Measurements from ENCODE around the gene SLC2A9. TPM values are rescaled to one million over a fixed set of nuclear protein-coding genes. Genes with fewer than 3 reads are reported as not detected.
A peak's percentile ranks its signal among the peaks of the same experiment; 100 is the strongest.

Gene SLC2A9
- total RNA-seq, 1 donor from 2014 or later, result 8.2 TPM

DNA sequence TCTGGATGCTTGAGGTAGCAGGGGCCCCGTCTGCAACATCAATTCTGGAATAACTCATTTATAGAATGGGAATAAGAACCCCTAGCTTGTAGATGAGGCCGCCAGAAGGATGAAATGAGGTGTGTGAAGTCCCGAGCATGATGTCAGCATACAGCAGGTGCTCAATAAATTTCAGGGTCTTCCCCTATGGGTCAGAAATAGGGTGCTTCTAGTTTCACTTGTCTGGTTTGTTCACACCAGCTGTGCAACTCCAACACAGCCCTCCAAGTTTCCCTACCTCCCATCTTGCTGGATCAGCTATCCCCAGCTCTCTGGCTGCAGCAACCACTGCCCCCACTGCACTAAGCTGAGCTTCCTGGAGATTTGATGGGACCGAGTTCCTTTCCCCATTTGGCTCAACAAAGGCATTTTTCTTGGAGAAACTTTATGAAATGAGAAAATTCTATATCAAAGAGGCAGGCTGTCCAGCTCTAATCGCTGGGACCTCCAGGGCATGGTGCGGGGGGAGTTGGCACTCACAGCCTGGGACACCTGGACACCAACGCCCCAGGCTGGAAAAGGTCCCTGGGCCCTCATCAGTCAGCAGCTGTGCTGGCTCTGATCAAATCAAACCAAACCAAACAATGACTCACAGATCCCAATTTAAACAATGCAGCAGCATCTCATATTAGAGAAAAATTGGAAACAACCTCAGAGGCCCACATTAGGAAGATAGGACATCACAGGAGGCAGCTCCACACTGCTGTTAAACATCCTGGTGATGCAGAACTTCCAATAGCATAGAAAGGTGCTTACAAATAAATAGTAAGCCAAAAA lies 13.3 kb downstream of the SLC2A9 start:
- peaks cover 50% of the 10 kb centered on the region for H3K4me1 ChIP-seq
- intact Hi-C loops (cut with micrococcal nuclease), result no loop called here
- no peaks in the 10 kb centered on the region for H3K36me3 ChIP-seq
- TF ChIP-seq, protein P1, sequence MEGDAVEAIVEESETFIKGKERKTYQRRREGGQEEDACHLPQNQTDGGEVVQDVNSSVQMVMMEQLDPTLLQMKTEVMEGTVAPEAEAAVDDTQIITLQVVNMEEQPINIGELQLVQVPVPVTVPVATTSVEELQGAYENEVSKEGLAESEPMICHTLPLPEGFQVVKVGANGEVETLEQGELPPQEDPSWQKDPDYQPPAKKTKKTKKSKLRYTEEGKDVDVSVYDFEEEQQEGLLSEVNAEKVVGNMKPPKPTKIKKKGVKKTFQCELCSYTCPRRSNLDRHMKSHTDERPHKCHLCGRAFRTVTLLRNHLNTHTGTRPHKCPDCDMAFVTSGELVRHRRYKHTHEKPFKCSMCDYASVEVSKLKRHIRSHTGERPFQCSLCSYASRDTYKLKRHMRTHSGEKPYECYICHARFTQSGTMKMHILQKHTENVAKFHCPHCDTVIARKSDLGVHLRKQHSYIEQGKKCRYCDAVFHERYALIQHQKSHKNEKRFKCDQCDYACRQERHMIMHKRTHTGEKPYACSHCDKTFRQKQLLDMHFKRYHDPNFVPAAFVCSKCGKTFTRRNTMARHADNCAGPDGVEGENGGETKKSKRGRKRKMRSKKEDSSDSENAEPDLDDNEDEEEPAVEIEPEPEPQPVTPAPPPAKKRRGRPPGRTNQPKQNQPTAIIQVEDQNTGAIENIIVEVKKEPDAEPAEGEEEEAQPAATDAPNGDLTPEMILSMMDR (IDR thresholded peaks at IDR 0.05; ENCODE audit: borderline replicate concordance), result no peak
- H3K9me3 ChIP-seq (replicated peaks), result no peaks in the 10 kb centered on the region
- DNase-seq, result no peak
- H3K27ac ChIP-seq (replicated peaks), result peak overlapping the region; percentile 68
- H3K27me3 ChIP-seq (ENCODE audit: low read depth), result no peaks in the 10 kb centered on the region
- H3K4me3 ChIP-seq, result no peak overlapping the region

DNA sequence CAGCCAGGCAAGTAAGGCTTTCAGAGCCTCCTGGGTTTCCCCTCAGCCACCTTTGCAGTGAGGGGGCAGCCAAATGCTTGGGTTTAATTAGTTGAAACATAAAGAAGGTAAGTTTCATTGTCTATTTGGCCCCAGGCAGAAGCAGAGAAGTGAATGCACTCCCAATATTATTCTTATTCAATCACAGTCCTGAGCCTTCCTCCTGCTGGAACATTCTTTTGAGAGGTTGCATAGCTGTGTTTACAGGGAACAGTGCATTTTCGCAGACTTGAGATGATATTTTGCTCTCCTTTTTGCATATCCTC lies 13.9 kb downstream of the SLC2A9 start:
- intact Hi-C loops (cut with micrococcal nuclease), result no loop called here
- H3K27ac ChIP-seq (replicated peaks), result peak overlapping the region; percentile 68

DNA sequence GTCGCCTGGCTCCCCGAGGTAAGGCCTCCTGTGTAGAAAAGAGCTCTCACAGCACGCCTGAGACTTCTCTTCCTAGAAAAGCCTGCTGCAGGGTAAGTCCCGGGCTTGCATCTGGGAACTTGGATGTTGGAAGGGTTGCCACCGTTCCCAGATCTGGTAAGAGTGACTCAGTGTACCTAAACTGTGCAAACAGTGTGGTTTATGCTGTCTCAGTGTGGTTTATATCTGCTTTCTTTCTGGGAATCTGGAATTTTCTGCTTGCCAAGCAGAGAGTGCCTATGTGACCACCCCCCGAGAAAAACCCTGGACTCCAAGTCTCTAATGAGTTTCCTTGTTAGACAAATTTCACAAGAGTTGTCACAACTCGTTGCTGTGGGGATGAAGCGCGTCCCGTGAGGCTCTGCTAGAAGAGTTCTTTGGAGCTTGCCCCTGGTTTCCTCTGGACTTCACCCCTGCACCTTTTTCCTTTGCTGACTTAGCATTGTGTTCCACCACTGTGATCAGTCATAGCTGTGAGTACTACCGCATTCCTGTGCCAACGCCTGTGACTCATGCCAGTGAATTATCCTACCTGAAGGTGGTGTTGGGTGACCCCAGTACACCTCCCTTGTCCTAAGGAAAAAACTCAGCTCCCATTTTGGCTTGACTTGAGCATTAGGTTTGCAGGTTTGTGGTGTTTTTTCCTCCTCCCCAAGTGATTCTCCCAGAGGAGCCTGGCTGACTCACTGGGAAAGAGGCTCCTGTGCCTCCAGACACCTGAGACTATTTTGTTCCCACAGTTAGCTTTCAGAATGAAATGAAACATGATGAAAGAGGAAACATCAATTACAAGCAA lies 14.5 kb downstream of the SLC2A9 start:
- peak overlapping the region; percentile 68 for H3K27ac ChIP-seq (replicated peaks)
- H3K9me3 ChIP-seq (replicated peaks), result no peaks in the 10 kb centered on the region
- H3K4me3 ChIP-seq, result no peak overlapping the region
- H3K27me3 ChIP-seq (ENCODE audit: low read depth), result no peaks in the 10 kb centered on the region
- intact Hi-C loops (cut with micrococcal nuclease), result no loop called here
- no peak for DNase-seq
- H3K36me3 ChIP-seq, result no peaks in the 10 kb centered on the region
- H3K4me1 ChIP-seq, result peaks cover 50% of the 10 kb centered on the region
- TF ChIP-seq, protein P1 (IDR thresholded peaks at IDR 0.05; ENCODE audit: borderline replicate concordance), result no peak

More for the DNA sequence above, 13.9 kb downstream of the SLC2A9 start:
- no peak for DNase-seq
- Histone ChIP-seq H3K4me3 (no peak overlapping the region), H3K27me3 (ENCODE audit: low read depth) (no peaks in the 10 kb centered on the region), H3K36me3 (no peaks in the 10 kb centered on the region), H3K9me3 (replicated peaks) (no peaks in the 10 kb centered on the region), H3K4me1 (peaks cover 50% of the 10 kb centered on the region)
- TF ChIP-seq, protein P1 (IDR thresholded peaks at IDR 0.05; ENCODE audit: borderline replicate concordance), result no peak

DNA sequence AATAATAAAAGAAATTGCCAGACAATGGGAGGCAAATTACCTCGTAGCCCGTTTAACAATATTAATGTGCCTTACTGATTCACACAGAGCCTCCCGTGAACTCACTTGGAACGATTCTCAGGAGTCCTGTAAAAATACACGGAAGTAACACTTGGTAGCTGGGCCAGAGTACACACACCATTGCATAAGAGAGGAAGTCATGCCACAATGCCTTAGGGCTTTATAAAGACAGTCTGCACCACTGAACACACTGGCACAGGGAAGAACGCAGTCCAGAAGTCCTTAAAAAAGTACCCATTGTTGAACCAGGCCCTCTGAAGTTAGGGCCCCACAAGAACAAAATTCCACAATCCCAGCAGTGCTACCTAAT lies 15.1 kb downstream of the SLC2A9 start:
- Histone ChIP-seq H3K27ac (replicated peaks) (peak overlapping the region; percentile 68), H3K36me3 (no peaks in the 10 kb centered on the region), H3K4me1 (peaks cover 50% of the 10 kb centered on the region), H3K9me3 (replicated peaks) (no peaks in the 10 kb centered on the region), H3K27me3 (ENCODE audit: low read depth) (no peaks in the 10 kb centered on the region), H3K4me3 (no peak overlapping the region)
- TF ChIP-seq, protein P1 (IDR thresholded peaks at IDR 0.05; ENCODE audit: borderline replicate concordance), result no peak
- no peak for DNase-seq
- intact Hi-C loops (cut with micrococcal nuclease), result no loop called here

DNA sequence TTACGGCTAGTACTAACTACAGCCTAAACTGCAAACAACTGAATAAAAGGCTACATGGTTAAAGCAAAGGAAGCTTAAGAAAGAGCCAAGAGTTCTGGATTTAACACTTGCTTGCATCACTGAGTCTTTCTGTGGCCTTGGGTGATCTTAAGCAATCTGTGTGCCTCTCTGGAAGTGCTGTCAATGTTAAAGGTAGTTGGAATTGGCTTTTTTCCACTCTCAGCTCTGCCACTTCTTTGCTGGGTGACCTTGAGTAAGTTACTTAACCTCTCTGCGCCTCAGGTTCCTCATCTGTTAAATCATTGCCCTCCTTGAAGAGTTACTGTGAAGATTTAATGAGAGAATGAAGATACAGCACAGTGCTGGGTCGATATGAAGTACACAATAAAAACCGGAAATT lies 15.7 kb downstream of the SLC2A9 start:
- intact Hi-C loops (cut with micrococcal nuclease), result no loop called here
- no peaks in the 10 kb centered on the region for H3K27me3 ChIP-seq (ENCODE audit: low read depth)
- DNase-seq, result no peak
- TF ChIP-seq, protein P1 (IDR thresholded peaks at IDR 0.05; ENCODE audit: borderline replicate concordance), result no peak
- H3K9me3 ChIP-seq (replicated peaks), result no peaks in the 10 kb centered on the region
- H3K4me3 ChIP-seq, result no peak overlapping the region
- H3K36me3 ChIP-seq, result no peaks in the 10 kb centered on the region
- peak overlapping the region; percentile 68 for H3K27ac ChIP-seq (replicated peaks)
- H3K4me1 ChIP-seq, result peaks cover 50% of the 10 kb centered on the region
